Stimulated activated naive CD4-positive, alpha-beta T cell treated with Interleukin-2 at 50 U/mL for 16 hours (primary cell): ENCODE data around the gene CROCC.
"Not testable (repeated sequence)": the region's sequence is repeated elsewhere in the genome, so short reads cannot be mapped to it uniquely, and the experiment has no call there.

ENCODE experiments used
- DNase-seq: peaks from one replicate; lab custom pipeline; 2025; lab: John Stamatoyannopoulos, UW

The CROCC gene

DNA sequence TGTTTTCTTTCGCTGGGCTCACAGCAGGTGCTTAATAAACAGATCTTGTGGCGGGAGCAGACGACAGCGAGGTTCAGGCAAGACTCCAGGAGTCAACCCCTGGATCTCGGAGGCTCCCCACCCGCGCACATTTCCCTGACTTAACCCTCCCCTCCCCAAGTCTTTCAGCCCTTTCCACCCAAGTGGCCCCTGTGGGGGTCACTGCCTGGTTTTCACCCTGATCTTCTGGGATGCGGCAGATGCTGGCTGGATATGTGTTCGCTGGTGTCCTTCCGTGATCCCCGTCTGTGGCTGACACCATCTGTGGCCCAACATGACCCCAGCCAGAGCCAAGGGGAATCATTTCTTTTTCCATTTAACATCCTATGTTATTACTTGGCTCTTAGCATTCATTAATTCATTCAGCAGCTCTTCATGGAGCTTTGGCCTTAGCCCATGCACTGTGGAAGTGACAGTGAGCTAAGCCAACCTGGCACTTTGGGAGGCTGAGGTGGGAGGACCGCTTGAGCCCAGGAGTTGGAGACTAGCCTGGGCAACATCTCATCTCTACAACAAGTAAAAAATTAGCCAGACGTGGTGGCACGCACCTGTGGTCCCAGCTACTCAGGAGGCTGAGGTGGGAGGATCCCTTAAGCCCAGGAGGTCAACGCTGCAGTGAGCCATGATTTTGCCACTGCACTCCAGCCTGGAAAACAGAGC lies 6.7 kb upstream of the CROCC start:
- DNase-seq, result not testable (repeated sequence)

DNA sequence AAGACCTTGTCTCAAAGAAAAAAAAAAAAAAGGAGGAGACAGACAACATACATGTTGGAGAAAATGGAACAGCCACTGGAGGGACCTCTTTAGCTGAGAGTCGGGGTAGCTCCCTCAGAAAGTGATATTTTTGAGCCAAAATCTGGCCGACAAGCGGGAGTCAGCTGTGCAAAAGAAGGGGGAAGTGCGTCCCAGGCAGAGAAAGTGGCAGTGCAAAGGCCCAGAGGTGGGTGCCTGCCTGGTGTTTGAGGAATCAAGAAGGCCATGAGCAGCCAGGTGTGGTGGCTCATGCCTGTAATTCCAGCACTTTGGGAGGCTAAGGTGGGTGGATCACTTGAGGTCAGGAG lies 6.1 kb upstream of the CROCC start:
- no peak for DNase-seq

DNA sequence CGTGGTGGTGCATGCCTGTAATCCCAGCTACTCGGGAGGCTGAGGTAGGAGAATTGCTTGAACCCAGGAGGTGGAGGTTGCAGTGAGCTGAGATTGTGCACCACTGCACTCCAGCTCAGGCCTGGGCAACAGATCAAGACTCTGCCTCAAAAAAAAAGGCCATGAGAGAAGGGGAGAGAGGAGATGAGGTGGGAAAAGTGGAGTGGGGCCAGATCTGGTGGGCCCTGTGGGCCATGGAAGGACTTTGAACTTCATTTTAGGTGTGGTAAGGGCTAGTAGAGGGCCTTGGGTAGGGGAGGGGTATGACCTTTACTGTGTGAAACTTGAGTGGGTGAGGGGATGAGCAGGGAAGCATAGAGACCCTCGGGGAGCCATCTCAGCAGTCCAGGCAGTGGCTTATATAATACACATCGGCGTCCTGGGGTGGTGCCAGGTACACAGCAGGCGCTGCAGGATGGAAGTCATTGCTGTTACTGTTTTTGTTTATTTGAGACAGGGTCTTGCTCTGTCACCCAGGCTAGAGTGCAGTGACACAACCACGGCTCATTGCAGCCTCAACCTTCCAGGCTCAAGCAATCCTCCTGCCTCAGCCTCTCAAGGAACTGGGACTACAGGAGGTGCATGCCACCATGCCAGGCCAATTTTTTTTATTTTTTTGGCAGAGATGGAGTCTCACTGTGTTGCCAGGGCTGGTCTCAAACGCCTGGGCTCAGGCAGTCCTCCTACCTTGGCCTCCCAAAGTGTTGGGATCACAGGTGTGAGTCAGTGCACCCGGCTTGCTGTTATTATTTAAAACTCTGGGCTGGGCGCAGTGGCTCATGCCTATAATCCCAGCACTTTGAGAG lies 5.5 kb upstream of the CROCC start:
- DNase-seq, result not testable (repeated sequence)

GRCh38 chr1:16918371-16918770 lies 3.4 kb upstream of the CROCC start:
- DNase-seq, result no peak

DNA sequence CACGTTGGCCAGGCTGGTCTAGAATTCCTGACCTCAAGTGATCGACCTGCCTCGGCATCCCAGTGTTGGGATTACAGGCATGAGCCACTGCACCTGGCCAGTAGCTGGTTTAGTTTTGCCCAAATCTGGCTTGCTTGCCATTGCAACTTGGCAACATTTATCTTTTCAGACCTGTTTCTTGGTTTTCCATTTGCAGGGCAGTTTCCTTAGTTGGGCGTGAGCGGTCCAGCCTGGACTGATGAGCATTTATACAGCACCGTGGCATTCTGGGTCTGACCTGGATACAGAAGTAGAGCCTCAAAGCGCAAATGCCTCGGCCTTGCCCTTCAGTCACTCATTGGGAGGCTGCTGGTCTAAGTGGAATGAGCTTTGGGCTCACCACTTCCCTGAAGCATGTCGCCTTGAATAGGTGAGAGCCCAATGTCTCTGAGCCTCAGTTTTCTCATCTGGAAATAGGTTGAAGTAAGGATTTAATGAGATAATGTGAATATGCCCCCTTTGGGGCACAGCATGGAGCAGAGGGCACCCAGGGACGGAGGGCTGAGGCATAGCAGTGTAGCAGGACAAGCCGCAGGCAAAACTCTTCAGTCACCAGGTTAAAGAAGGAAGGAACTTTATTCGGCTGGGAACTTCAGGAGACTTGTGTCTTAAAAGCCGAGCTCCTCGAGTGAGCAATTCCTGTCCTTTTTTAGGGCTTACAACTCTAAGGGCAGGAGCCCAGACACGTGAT lies 2.6 kb upstream of the CROCC start:
- not testable (repeated sequence) for DNase-seq

DNA sequence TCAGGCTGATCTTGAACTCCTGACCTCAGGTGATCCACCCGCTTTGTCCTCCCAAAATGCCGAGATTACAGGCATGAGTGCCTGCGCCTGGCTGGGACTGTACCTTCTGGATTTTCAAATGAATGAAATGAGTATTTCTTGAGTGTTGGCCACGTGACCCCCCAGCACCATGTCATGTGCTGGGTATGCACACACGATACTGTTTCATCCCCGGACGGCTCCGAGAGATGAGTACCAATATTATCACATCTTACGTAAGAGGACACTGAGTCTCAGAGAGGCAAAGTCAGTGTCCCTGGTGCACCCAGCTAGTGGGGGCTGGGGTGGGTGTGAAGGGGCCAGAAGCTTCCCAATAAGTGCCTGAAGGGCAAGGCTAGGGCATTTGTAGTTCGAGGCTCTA lies 780 bp upstream of the CROCC start:
- no peak for DNase-seq

GRCh38 chr1:16922466-16922865 lies 735 bp downstream of the CROCC start:
- DNase-seq, result no peak

GRCh38 chr1:16922885-16923431 lies 1.2 kb downstream of the CROCC start:
- DNase-seq, result no peak

- DNase-seq, result no peak
These were observed 2.6 kb downstream of the CROCC start for GRCh38 chr1:16924216-16924918.

GRCh38 chr1:16924919-16925477 lies 3.3 kb downstream of the CROCC start:
- no peak for DNase-seq

DNA sequence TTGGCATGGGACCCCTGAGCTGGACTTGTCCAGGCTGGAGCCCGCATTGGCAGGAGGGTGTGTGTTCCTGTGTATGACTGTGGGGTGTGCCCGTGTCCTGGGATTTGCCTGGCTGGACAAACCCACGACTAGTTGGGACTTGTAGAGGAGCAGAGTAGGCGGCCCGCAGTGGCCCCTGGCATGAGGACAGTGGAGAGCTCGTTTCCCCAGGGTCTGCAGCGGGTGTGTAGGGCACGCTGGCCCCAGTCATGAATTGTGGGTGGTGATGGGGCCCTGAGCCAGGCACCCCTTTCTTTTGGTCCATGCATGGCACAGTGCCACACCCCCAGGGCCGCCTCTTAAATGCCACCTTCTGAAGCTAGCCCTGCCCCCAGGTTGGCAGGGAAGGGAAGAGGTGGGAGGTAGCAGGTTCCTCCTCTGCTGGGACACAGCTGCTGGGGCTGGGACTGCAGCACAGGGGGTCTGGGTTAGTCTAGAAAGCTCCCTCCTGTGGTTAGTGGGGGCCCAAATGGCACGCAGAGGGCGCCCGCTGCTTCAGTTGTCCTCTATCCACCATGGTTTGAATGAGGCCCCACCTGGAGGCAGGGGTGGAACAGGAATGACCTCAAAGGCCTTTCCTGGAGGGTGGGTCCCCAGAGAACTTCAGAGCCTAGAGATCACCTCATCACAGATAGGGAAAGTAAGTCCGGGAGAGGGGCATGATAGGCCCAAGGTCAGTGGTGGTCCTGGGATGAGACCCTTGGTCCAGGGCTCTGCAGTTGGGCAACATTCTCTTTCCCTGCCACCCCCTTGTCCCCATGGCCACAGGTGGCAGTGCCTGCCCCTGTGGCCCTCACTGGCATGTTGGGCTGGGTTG lies 4.1 kb downstream of the CROCC start:
- DNase-seq, result no peak

GRCh38 chr1:16926491-16927073 lies 4.9 kb downstream of the CROCC start:
- no peak for DNase-seq

- DNase-seq, result no peak
These were observed 5.5 kb downstream of the CROCC start for GRCh38 chr1:16927256-16927655.

GRCh38 chr1:16927711-16928485 lies 6.2 kb downstream of the CROCC start:
- no peak for DNase-seq

DNA sequence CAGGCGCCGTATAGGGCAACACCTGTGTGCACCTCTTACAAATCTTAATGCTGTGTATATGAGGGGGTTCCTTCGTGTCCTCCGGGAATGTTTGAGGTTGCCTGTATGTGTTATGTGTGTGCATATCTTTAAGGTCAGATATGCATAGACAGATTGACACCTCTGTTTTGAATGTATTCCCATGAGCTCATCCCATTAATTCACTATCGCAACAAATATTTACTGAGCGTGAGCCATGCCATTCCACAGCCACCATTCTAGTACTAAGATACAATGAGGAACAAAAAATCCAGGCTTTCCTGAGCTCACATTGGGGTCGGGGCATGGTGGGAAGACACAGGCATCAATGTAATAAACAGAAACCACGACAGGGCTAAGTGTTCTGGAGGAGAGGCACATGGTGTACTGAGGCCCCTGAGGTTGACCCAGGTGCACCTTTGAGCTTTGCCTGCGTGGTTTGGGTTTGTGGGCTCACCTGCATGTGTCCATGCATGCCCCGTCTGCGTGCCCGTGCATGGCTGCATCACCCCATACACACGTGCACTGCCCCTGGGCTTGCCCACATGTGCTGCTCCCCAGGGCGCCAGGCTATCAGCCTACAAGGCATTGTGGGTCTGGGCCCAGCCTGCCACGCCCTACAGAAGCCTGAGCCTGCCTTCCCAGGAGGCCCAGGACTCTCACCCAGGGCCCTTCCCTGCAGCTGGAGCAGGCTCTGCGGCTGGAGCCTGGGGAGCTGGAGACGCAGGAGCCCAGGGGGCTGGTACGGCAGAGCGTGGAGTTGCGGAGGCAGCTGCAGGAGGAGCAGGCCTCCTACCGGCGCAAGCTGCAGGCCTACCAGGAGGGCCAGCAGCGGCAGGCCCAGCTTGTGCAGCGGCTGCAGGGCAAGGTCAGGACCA lies 7.7 kb downstream of the CROCC start:
- not testable (repeated sequence) for DNase-seq

DNA sequence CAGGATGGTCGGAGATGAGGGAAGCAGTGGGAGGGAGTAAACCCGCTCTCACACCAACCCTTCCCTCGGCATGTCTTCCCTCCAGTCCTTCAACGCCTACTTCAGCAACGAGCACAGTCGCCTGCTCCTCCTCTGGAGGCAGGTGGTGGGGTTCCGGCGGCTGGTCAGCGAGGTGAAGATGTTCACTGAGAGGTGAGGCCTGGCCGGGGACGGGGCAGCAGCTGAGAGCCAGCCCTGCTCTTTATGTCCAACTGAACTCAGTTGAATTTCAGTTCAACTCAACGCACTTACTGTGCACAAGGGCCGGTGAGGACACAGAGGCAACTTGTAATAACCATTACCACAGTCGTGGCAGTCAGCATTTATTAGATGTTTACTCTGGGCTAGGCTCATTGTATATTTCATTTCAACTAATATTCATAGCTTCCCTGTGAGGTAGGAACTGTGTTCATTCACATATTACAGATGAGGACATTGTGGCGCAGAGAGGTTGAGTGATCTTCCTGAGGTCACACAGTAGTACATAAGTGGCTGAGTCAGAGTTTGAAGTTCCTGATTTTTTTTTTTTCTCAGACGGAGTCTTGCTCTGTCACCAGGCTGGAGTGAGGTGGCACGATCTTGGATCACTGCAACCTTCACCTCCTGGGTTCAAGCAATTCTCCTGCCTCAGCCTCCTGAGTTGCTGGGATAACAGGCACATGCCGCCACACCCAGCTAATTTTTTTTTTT lies 9.6 kb downstream of the CROCC start:
- DNase-seq, result not testable (repeated sequence)

DNA sequence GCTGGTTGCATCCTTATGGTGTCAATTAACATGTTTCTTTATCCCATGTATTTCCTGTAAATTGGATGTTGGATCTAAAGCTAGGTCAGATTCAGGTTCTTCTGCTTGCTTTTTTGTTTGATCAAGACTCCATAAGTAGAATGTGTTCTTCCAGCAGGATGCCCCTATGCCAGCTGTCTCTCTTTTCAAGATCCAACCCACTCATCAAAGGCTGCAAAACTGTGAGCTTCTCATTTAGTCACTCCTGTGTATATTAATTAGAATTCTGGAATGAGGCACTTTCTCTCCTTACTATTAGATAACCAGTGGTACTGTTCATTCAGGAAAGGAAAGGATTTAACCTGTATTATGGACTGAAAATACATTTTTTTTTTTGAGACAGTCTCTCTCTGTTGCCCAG lies 12.2 kb downstream of the CROCC start:
- not testable (repeated sequence) for DNase-seq

GRCh38 chr1:16936580-16936979 lies 14.8 kb downstream of the CROCC start:
- not testable (repeated sequence) for DNase-seq
